Lung (tissue), 12 donors: Measurements from ENCODE around the gene FBXL17. TPM values are rescaled to one million over a fixed set of nuclear protein-coding genes. Genes with fewer than 3 reads are reported as not detected.

ENCODE experiments used
- ATAC-seq: fragments of 200-7000 bp; cut with Tn5 transposase; one replicate; pipeline ENCODE4 v1.9.1; 2020; ENCODE audit warnings: moderate number of reproducible peaks; ENCODE audit not compliant: insufficient read depth, low FRiP score
- DNase-seq, 3 donors: peaks; one replicate each; pipeline ENCODE4 v3.0.0-alpha.2; 2013 to 2017
- H3K27ac ChIP-seq, 2 donors: one replicate each; pipeline ENCODE4 v1.5.1; 2013; ENCODE audit warnings: mild to moderate bottlenecking in 2 of 2, moderate library complexity in 2 of 2, control low read depth in 1 of 2, inconsistent platforms in 1 of 2, low read depth in 1 of 2, low read length in 1 of 2
- H3K27me3 ChIP-seq, 3 donors: one replicate each; pipeline ENCODE4 v1.5.1; 2013; ENCODE audit warnings: low read length in 2 of 3; ENCODE audit not compliant: control insufficient read depth in 3 of 3, insufficient read depth in 3 of 3
- H3K36me3 ChIP-seq, 4 donors: one replicate each; pipeline ENCODE4 v1.5.1; 2013; ENCODE audit warnings: low read length in 4 of 4, mild to moderate bottlenecking in 1 of 4, moderate library complexity in 1 of 4; ENCODE audit not compliant: control insufficient read depth in 4 of 4, insufficient read depth in 4 of 4
- H3K4me1 ChIP-seq, 5 donors: one replicate each; pipeline ENCODE4 v1.5.1; 2013; ENCODE audit warnings: low read length in 5 of 5, mild to moderate bottlenecking in 2 of 5, moderate library complexity in 1 of 5; ENCODE audit not compliant: control insufficient read depth in 5 of 5, insufficient read depth in 5 of 5
- H3K4me3 ChIP-seq: one replicate; pipeline ENCODE4 v1.5.1; 2013; ENCODE audit warnings: mild to moderate bottlenecking, control low read depth, moderate library complexity
- H3K9ac ChIP-seq, 2 donors: one replicate each; pipeline ENCODE4 v1.5.1; 2013; ENCODE audit warnings: low read length in 2 of 2, control low read depth in 1 of 2; ENCODE audit not compliant: insufficient read depth in 1 of 2
- H3K9me3 ChIP-seq, 4 donors: one replicate each; pipeline ENCODE4 v1.5.1; 2013; ENCODE audit warnings: low read length in 3 of 4, mild to moderate bottlenecking in 1 of 4, moderate library complexity in 1 of 4; ENCODE audit not compliant: control insufficient read depth in 4 of 4, insufficient read depth in 3 of 4
- WGBS, 2 donors: extraction: QIAGEN DNeasy Blood & Tissue Kit; methylation state at CpG; one replicate each; pipeline ENCODE4 v1.1.7; 2013; 5-methylcytosine and 5-hydroxymethylcytosine counted together
- polyA plus RNA-seq, 2 donors: library from polyadenylated mRNA; stranded (reverse); fragments of 200-250 nt; gene quantifications; one replicate each; pipeline ENCODE4 v1.2.1, GENCODE V29; 2013
- total RNA-seq, 2 donors: library from RNA; depleted of rRNA in 1 of 2; stranded (reverse); fragments of >200 nt in 1 of 2; gene quantifications; one replicate each; pipeline ENCODE4 v1.2.1, GENCODE V29; 2014 to 2021
- TF ChIP-seq, protein P1 (sequence below): IDR thresholded peaks from 2 replicates; pipeline ENCODE4 v1.5.1; 2012; ENCODE audit warnings: mild to moderate bottlenecking; ENCODE audit errors: control extremely low read depth, extremely low read depth
- donor health status: control.
- donor health status: control.
- donor health status: Bipolar disorder and iron deficiency.
- donor health status: healthy.
- donor health status: DM: yes; HTN: yes; CAD: no.

The FBXL17 gene
- total and polyA plus RNA-seq, 4 donors, result 4.0 to 23.9 (median 13.6) TPM

DNA sequence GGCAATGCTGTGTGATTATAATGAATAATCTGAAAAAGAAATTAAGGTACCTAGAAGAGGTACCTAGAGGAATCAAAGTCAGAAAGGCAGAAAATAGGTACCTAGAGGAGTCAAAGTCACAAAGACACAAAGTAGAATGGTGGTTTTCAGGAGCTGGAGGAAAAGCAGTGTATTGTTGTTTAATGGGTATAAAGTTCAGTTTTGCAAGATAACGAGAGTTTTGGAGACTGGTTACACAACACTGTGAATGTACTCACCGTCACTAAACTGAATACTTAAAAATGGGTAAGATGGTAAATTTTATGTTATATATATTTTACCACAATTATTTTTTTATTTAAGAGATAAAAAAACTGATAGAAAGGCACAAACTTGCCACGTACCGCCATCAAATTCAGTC, 57.0 kb downstream of the FBXL17 start:
- TF ChIP-seq, protein P1, sequence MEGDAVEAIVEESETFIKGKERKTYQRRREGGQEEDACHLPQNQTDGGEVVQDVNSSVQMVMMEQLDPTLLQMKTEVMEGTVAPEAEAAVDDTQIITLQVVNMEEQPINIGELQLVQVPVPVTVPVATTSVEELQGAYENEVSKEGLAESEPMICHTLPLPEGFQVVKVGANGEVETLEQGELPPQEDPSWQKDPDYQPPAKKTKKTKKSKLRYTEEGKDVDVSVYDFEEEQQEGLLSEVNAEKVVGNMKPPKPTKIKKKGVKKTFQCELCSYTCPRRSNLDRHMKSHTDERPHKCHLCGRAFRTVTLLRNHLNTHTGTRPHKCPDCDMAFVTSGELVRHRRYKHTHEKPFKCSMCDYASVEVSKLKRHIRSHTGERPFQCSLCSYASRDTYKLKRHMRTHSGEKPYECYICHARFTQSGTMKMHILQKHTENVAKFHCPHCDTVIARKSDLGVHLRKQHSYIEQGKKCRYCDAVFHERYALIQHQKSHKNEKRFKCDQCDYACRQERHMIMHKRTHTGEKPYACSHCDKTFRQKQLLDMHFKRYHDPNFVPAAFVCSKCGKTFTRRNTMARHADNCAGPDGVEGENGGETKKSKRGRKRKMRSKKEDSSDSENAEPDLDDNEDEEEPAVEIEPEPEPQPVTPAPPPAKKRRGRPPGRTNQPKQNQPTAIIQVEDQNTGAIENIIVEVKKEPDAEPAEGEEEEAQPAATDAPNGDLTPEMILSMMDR, result no peak
- WGBS, 2 donors, result 97 to 98% methylated on average over 4 of the region's 4 CpGs
- no peak for ATAC-seq
- Histone ChIP-seq H3K9me3 (no peaks in the 10 kb centered on the region), H3K4me3 (no peak overlapping the region), H3K9ac (no peak overlapping the region), H3K4me1 (no peaks in the 10 kb centered on the region), H3K36me3 (peaks cover 0 to 4% (median 0%) of the 10 kb centered on the region in 4 donors), H3K27ac (no peak overlapping the region), H3K27me3 (no peaks in the 10 kb centered on the region)
- DNase-seq, result no peak

DNA sequence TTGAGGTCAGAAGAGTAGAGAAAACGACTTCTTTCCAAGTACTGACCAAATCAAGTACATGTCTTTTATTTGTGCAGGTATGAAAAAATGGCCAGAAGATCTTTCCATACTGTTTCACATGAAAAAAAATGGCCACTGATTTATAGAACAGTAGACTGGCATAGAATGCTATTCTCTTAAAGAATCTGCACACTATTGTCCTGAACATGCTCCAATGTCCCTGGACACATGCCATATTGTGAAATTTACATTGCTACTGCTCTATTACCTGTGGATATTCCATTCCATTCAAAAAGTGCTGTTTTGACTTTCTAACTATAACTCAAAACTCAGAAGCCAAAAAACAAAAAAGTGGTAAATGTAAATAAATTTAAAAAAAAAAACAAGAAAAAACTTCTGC, 60.6 kb downstream of the FBXL17 start:
- Histone ChIP-seq H3K9ac (no peak overlapping the region), H3K27me3 (no peaks in the 10 kb centered on the region), H3K27ac (no peak overlapping the region), H3K36me3 (no peaks in the 10 kb centered on the region), H3K4me3 (no peak overlapping the region), H3K4me1 (peaks cover 0 to 2% (median 0%) of the 10 kb centered on the region in 5 donors), H3K9me3 (no peaks in the 10 kb centered on the region)
- TF ChIP-seq, protein P1, result no peak
- DNase-seq, result peak in 1 of 3 donors; percentile 65
- no peak for ATAC-seq
- 88 to 89% methylated on average over 1 of the region's 1 CpG for WGBS, 2 donors

DNA sequence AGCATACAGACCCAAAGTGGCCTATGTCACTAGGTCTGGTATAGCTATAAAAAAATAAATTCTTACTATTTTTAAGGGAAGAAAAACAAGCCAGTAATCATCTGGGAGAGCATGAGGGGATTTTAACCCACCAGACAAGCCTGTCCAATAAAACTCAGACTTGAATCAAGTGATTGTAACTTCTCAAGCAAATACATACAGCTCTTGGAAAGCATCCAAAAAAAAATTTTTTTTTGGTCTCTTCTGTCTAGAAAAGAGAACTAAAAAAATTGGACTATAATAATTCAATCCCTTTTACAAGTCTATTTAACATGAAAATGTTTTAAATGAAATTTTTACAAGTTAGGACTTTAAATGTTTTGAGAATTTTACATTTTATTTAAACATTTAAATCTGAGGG, 61.7 kb downstream of the FBXL17 start:
- H3K36me3 ChIP-seq, result no peaks in the 10 kb centered on the region
- H3K27ac ChIP-seq, result no peak overlapping the region
- H3K27me3 ChIP-seq, result no peaks in the 10 kb centered on the region
- ATAC-seq (no peak), DNase-seq (peak in 2 of 3 donors; percentile 51 to 61)
- no peak overlapping the region for H3K9ac ChIP-seq
- H3K4me3 ChIP-seq, result no peak overlapping the region
- peaks cover 0 to 2% (median 0%) of the 10 kb centered on the region in 5 donors for H3K4me1 ChIP-seq
- TF ChIP-seq, protein P1, result no peak
- H3K9me3 ChIP-seq, result no peaks in the 10 kb centered on the region

DNA sequence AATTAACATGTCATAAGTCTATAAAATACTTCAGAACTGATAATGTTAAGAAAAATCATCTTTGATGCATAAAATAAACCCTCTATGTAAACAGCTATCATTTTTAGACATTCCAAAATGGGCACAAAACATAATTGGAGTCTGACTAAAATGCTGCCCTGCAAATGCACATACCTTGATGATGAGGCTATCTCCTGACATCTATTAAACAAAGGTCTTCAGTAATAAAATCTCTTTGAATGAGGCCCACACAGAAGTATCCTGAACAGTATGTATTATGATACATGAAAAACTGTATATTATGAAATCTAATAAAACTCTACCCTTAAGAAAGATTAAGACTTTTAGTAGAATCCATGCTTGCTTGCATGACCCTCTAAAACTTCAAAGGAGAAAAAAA, 66.1 kb downstream of the FBXL17 start:
- no peak for ATAC-seq
- Histone ChIP-seq H3K9ac (no peak overlapping the region), H3K27ac (no peak overlapping the region), H3K36me3 (no peaks in the 10 kb centered on the region), H3K4me3 (no peak overlapping the region), H3K9me3 (no peaks in the 10 kb centered on the region), H3K4me1 (peaks cover 0 to 2% (median 0%) of the 10 kb centered on the region in 5 donors), H3K27me3 (no peaks in the 10 kb centered on the region)
- TF ChIP-seq, protein P1, result no peak
- DNase-seq, result no peak
